Ishikawa (cell line): ENCODE measurements around the gene SLC41A3.

ENCODE experiments used
- EGR1 ChIP-seq: IDR thresholded peaks from 2 replicates; pipeline ENCODE4 v1.6.1; 2012
- EP300 ChIP-seq: IDR thresholded peaks from 2 replicates; pipeline ENCODE4 v1.6.1; 2012; ENCODE audit warnings: borderline replicate concordance
- NFIC ChIP-seq: IDR thresholded peaks from 2 replicates; pipeline ENCODE4 v1.6.1; 2012
- RAD21 ChIP-seq: IDR thresholded peaks from 2 replicates; pipeline ENCODE4 v1.6.1; 2012; ENCODE audit warnings: low read depth
- TCF12 ChIP-seq: IDR thresholded peaks from 2 replicates; pipeline ENCODE4 v1.6.1; 2012; ENCODE audit warnings: low read depth
- YY1 ChIP-seq: IDR thresholded peaks from 2 replicates; pipeline ENCODE4 v1.6.1; 2012; ENCODE audit warnings: low read depth
- ZBTB7A ChIP-seq: IDR thresholded peaks from 2 replicates; pipeline ENCODE4 v1.6.1; 2012; ENCODE audit warnings: low read depth
- TF ChIP-seq, protein P1 (sequence below): IDR thresholded peaks from 2 replicates; pipeline ENCODE4 v1.6.1; 2012
- TF ChIP-seq, protein P2 (sequence below): IDR thresholded peaks from 2 replicates; pipeline ENCODE4 v1.6.1; 2012; ENCODE audit warnings: low read depth, mild to moderate bottlenecking

DNA sequence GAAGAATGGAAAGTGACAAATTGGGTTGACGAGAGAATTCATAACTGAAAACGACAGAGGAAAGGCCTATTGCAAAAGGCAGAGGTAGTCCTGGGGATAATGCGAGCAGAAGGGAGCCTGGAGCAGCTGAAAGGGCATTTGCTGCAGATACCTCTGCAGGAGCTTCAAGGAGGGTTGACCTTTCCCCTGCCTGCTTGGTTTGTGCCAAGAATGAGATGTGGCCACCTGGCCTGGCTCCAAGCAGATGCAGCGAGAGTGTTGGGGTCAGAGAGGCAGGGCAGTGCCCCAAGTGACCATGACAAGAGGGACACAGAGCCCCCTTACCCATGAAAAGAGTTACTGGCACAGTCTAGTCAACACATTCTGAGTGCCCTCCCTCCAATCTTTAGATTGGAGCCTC, 43.5 kb downstream of the SLC41A3 start:
- TF ChIP-seq NFIC (no peak), EGR1 (no peak), YY1 (no peak), EP300 (no peak), RAD21 (no peak), ZBTB7A (no peak), TCF12 (no peak)
- TF ChIP-seq, protein P1, sequence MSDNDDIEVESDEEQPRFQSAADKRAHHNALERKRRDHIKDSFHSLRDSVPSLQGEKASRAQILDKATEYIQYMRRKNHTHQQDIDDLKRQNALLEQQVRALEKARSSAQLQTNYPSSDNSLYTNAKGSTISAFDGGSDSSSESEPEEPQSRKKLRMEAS, result no peak
- TF ChIP-seq, protein P2, sequence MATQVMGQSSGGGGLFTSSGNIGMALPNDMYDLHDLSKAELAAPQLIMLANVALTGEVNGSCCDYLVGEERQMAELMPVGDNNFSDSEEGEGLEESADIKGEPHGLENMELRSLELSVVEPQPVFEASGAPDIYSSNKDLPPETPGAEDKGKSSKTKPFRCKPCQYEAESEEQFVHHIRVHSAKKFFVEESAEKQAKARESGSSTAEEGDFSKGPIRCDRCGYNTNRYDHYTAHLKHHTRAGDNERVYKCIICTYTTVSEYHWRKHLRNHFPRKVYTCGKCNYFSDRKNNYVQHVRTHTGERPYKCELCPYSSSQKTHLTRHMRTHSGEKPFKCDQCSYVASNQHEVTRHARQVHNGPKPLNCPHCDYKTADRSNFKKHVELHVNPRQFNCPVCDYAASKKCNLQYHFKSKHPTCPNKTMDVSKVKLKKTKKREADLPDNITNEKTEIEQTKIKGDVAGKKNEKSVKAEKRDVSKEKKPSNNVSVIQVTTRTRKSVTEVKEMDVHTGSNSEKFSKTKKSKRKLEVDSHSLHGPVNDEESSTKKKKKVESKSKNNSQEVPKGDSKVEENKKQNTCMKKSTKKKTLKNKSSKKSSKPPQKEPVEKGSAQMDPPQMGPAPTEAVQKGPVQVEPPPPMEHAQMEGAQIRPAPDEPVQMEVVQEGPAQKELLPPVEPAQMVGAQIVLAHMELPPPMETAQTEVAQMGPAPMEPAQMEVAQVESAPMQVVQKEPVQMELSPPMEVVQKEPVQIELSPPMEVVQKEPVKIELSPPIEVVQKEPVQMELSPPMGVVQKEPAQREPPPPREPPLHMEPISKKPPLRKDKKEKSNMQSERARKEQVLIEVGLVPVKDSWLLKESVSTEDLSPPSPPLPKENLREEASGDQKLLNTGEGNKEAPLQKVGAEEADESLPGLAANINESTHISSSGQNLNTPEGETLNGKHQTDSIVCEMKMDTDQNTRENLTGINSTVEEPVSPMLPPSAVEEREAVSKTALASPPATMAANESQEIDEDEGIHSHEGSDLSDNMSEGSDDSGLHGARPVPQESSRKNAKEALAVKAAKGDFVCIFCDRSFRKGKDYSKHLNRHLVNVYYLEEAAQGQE, result no peak
